ENCODE data around the gene TLR4. TPM values are rescaled to one million over a fixed set of nuclear protein-coding genes. Genes with fewer than 3 reads are reported as not detected.

TLR4 gene
- total and polyA plus RNA-seq, 2 experiments from 2014 or later = 0.06 TPM; not detected in 1

GRCh38 chr9:117682955-117683710 is 21.1 kb upstream of the TLR4 start:
- no peaks in the 10 kb centered on the region for H3K36me3 ChIP-seq
- no peaks in the 10 kb centered on the region for H3K27me3 ChIP-seq
- no peaks in the 10 kb centered on the region for H3K9me3 ChIP-seq (ENCODE audit: low read depth)
- TF ChIP-seq CTCF (IDR thresholded peaks at IDR 0.05; ENCODE audit: low read depth, low read length) = no peak
- no peaks in the 10 kb centered on the region for H3K4me1 ChIP-seq (ENCODE audit: low read depth)
- peak in 1 of 2 donors; percentile 38 for DNase-seq (ENCODE audit: low read depth in 1 of 2, low spot score in 1 of 2)
- H3K27ac ChIP-seq = no peak overlapping the region
- H3K4me3 ChIP-seq = no peak overlapping the region

- H3K4me1 ChIP-seq (ENCODE audit: low read depth) = no peaks in the 10 kb centered on the region
- no peaks in the 10 kb centered on the region for H3K36me3 ChIP-seq
- no peaks in the 10 kb centered on the region for H3K27me3 ChIP-seq
- H3K27ac ChIP-seq = no peak overlapping the region
- no peak for DNase-seq (ENCODE audit: low read depth in 1 of 2, low spot score in 1 of 2)
- no peak for TF ChIP-seq CTCF (IDR thresholded peaks at IDR 0.05; ENCODE audit: low read depth, low read length)
- H3K9me3 ChIP-seq (ENCODE audit: low read depth) = no peaks in the 10 kb centered on the region
- H3K4me3 ChIP-seq = no peak overlapping the region
These were observed 16.7 kb upstream of the TLR4 start for GRCh38 chr9:117687532-117687931.

GRCh38 chr9:117691367-117691766 is 12.8 kb upstream of the TLR4 start:
- DNase-seq (ENCODE audit: low read depth in 1 of 2, low spot score in 1 of 2) = no peak
- H3K4me1 ChIP-seq (ENCODE audit: low read depth) = no peaks in the 10 kb centered on the region
- no peaks in the 10 kb centered on the region for H3K9me3 ChIP-seq (ENCODE audit: low read depth)
- H3K36me3 ChIP-seq = no peaks in the 10 kb centered on the region
- H3K27me3 ChIP-seq = no peaks in the 10 kb centered on the region
- H3K27ac ChIP-seq = no peak overlapping the region
- TF ChIP-seq CTCF (IDR thresholded peaks at IDR 0.05; ENCODE audit: low read depth, low read length) = no peak
- no peak overlapping the region for H3K4me3 ChIP-seq

- no peak for DNase-seq (ENCODE audit: low read depth in 1 of 2, low spot score in 1 of 2)
- H3K9me3 ChIP-seq (ENCODE audit: low read depth) = no peaks in the 10 kb centered on the region
- no peak overlapping the region for H3K27ac ChIP-seq
- H3K27me3 ChIP-seq = no peaks in the 10 kb centered on the region
- TF ChIP-seq CTCF (IDR thresholded peaks at IDR 0.05; ENCODE audit: low read depth, low read length) = no peak
- H3K4me1 ChIP-seq (ENCODE audit: low read depth) = no peaks in the 10 kb centered on the region
- H3K36me3 ChIP-seq = no peaks in the 10 kb centered on the region
- H3K4me3 ChIP-seq = no peak overlapping the region
These were observed 8.0 kb upstream of the TLR4 start for GRCh38 chr9:117696154-117696553.

- Histone ChIP-seq H3K9me3 (ENCODE audit: low read depth) (no peaks in the 10 kb centered on the region), H3K4me1 (ENCODE audit: low read depth) (no peaks in the 10 kb centered on the region), H3K27me3 (no peaks in the 10 kb centered on the region), H3K36me3 (no peaks in the 10 kb centered on the region), H3K27ac (no peak overlapping the region), H3K4me3 (no peak overlapping the region)
- TF ChIP-seq CTCF (IDR thresholded peaks at IDR 0.05; ENCODE audit: low read depth, low read length) = no peak
- no peak for DNase-seq (ENCODE audit: low read depth in 1 of 2, low spot score in 1 of 2)
These were observed 7.2 kb upstream of the TLR4 start for GRCh38 chr9:117697046-117697445.

Measured in cardiac muscle cell (in vitro differentiated cells and primary cell).